ENCODE data around the gene RPUSD1.

RPUSD1 gene

DNA sequence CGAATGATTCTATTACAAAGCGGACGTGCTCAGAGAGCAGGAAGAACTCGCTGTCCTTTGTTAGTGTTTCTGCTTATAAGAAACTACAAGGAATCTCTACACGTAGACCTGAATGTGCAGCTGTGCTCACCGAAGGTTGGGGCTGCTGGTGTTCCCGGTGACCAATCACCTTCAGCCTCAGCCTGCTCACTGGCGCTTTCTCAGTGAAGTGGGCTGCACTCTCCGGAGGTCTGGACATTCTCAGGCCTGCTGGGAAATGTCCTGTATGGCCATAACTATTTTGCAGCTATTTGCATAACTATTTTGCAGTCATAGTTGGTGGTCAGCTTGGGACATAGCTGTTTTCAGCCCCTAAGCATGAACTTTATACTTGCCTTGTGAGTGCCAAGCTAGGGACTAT is 37.7 kb downstream of the RPUSD1 start:
- H3K9me2 ChIP-seq (replicated peaks; ENCODE audit: insufficient read depth, low read length) = no peaks in the 10 kb centered on the region
- H3F3A ChIP-seq (ENCODE audit: insufficient read depth) = no peaks in the 10 kb centered on the region
- no peaks in the 10 kb centered on the region for H4K20me1 ChIP-seq (ENCODE audit: low read depth, low read length)
- no peak overlapping the region for H3K9ac ChIP-seq (ENCODE audit: low read length)
- H3K27ac ChIP-seq (ENCODE audit: low read depth, low read length) = no peak overlapping the region
- no peak overlapping the region for H3K4me3 ChIP-seq (ENCODE audit: insufficient read depth, low read length, poor library complexity, severe bottlenecking)
- no peaks in the 10 kb centered on the region for H3K79me2 ChIP-seq (ENCODE audit: insufficient read depth, low read length)
- H3K27me3 ChIP-seq (ENCODE audit: low read length) = no peaks in the 10 kb centered on the region
- no peaks in the 10 kb centered on the region for H3K9me3 ChIP-seq (ENCODE audit: insufficient read depth, low read length)
- no peak for TF ChIP-seq EZH2phosphoT487 (conservative IDR thresholded peaks at IDR 0.05; ENCODE audit: low read length)
- TF ChIP-seq, protein P1, sequence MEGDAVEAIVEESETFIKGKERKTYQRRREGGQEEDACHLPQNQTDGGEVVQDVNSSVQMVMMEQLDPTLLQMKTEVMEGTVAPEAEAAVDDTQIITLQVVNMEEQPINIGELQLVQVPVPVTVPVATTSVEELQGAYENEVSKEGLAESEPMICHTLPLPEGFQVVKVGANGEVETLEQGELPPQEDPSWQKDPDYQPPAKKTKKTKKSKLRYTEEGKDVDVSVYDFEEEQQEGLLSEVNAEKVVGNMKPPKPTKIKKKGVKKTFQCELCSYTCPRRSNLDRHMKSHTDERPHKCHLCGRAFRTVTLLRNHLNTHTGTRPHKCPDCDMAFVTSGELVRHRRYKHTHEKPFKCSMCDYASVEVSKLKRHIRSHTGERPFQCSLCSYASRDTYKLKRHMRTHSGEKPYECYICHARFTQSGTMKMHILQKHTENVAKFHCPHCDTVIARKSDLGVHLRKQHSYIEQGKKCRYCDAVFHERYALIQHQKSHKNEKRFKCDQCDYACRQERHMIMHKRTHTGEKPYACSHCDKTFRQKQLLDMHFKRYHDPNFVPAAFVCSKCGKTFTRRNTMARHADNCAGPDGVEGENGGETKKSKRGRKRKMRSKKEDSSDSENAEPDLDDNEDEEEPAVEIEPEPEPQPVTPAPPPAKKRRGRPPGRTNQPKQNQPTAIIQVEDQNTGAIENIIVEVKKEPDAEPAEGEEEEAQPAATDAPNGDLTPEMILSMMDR (IDR thresholded peaks at IDR 0.05; ENCODE audit: insufficient read depth, low read length, poor library complexity, severe bottlenecking) = no peak
- no peak overlapping the region for H2AFZ ChIP-seq (ENCODE audit: low read depth, low read length, severe bottlenecking)
- H3K36me3 ChIP-seq (ENCODE audit: low read length) = no peaks in the 10 kb centered on the region
- H3K4me2 ChIP-seq (ENCODE audit: low read depth, low read length, poor library complexity, severe bottlenecking) = no peak overlapping the region

DNA sequence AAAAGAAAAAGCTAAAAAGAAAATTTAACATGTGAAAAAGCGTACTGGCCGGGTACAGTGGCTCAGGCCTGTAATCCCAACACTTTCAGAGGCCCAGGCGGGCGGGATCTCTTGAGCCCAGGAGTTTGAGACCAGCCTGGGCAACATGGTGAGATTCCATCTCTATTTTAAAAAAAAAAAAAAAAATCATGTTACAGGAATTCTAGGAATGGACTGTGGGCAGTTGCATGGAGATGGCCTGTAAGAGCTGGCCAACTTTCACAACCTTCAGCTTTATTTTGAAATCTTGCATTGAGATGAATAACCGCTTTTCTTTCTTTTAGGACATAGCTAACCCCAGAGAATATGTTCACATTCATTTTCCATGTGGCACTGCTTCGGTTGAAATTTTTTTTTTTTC is 39.2 kb downstream of the RPUSD1 start:
- Histone ChIP-seq H4K20me1 (ENCODE audit: low read depth, low read length) (no peaks in the 10 kb centered on the region), H3K36me3 (ENCODE audit: low read length) (no peaks in the 10 kb centered on the region), H3K4me3 (ENCODE audit: insufficient read depth, low read length, poor library complexity, severe bottlenecking) (no peak overlapping the region), H3K9ac (ENCODE audit: low read length) (no peak overlapping the region), H3F3A (ENCODE audit: insufficient read depth) (no peaks in the 10 kb centered on the region), H3K9me2 (replicated peaks; ENCODE audit: insufficient read depth, low read length) (no peaks in the 10 kb centered on the region), H3K27me3 (ENCODE audit: low read length) (no peaks in the 10 kb centered on the region), H3K4me2 (ENCODE audit: low read depth, low read length, poor library complexity, severe bottlenecking) (no peak overlapping the region), H3K27ac (ENCODE audit: low read depth, low read length) (no peak overlapping the region), H3K79me2 (ENCODE audit: insufficient read depth, low read length) (no peaks in the 10 kb centered on the region), H3K9me3 (ENCODE audit: insufficient read depth, low read length) (no peaks in the 10 kb centered on the region), H2AFZ (ENCODE audit: low read depth, low read length, severe bottlenecking) (no peak overlapping the region)
- TF ChIP-seq, protein P1 (IDR thresholded peaks at IDR 0.05; ENCODE audit: insufficient read depth, low read length, poor library complexity, severe bottlenecking) = no peak
- no peak for TF ChIP-seq EZH2phosphoT487 (conservative IDR thresholded peaks at IDR 0.05; ENCODE audit: low read length)

DNA sequence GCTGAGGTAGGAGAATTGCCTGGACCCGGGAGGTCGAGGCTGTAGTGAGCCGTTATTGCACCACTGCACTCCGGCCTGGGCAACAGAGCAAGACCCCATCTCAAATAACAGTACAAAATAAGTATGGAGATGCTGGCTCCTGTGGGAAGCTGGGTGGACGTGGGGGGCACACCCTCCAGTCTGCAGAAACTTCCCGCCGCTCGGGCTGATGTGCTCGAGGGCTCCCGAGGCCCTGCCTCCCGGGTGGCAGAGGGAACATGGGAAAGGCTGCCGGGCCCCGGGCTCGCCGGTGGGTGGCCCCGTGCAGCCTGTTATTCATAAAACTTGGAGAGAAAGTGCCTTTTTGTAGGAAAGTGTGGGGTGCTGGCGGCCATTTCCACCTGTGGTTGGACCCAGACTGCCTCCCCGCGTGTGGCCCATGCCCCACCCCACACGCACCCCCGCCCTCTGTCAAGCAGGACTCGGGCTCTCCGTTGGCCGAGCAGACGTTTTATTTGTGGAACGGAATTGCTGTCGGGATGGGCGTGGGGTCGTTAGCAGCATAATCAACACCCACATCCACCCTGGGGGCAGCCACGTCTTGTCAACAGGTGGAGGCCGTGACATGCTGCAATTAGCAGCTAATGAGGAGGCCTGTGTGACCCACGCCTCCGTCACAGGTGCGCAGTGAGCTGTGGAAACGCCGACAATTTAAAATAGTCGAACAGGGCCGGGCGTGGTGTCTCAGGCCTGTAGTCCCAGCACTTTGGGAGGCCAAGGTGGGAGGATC is 40.0 kb downstream of the RPUSD1 start:
- Histone ChIP-seq H3K9ac (ENCODE audit: low read length) (no peak overlapping the region), H4K20me1 (ENCODE audit: low read depth, low read length) (no peaks in the 10 kb centered on the region), H3F3A (ENCODE audit: insufficient read depth) (no peaks in the 10 kb centered on the region), H3K27me3 (ENCODE audit: low read length) (no peaks in the 10 kb centered on the region), H3K4me2 (ENCODE audit: low read depth, low read length, poor library complexity, severe bottlenecking) (no peak overlapping the region), H3K9me3 (ENCODE audit: insufficient read depth, low read length) (no peaks in the 10 kb centered on the region), H3K4me3 (ENCODE audit: insufficient read depth, low read length, poor library complexity, severe bottlenecking) (no peak overlapping the region), H2AFZ (ENCODE audit: low read depth, low read length, severe bottlenecking) (no peak overlapping the region), H3K79me2 (ENCODE audit: insufficient read depth, low read length) (no peaks in the 10 kb centered on the region), H3K9me2 (replicated peaks; ENCODE audit: insufficient read depth, low read length) (no peaks in the 10 kb centered on the region), H3K36me3 (ENCODE audit: low read length) (no peaks in the 10 kb centered on the region), H3K27ac (ENCODE audit: low read depth, low read length) (no peak overlapping the region)
- TF ChIP-seq, protein P1 (IDR thresholded peaks at IDR 0.05; ENCODE audit: insufficient read depth, low read length, poor library complexity, severe bottlenecking) = no peak
- no peak for TF ChIP-seq EZH2phosphoT487 (conservative IDR thresholded peaks at IDR 0.05; ENCODE audit: low read length)
